GM21360 (cell line): Measurements from ENCODE around the gene SSTR3.
A peak's percentile ranks its signal among the peaks of the same experiment; 100 is the strongest.
"Not testable (repeated sequence)": the region's sequence is repeated elsewhere in the genome, so short reads cannot be mapped to it uniquely, and the experiment has no call there.

Source experiments
- ATAC-seq: cut with Tn5 transposase; IDR thresholded peaks from one replicate; pipeline ENCODE4 v1.9.1; 2021; ENCODE audit warnings: mild to moderate bottlenecking, moderate library complexity; ENCODE audit not compliant: unreplicated experiment

SSTR3 gene

GRCh38 chr22:37243402-37244113, 31.3 kb upstream of the SSTR3 start:
- ATAC-seq, result no peak

DNA sequence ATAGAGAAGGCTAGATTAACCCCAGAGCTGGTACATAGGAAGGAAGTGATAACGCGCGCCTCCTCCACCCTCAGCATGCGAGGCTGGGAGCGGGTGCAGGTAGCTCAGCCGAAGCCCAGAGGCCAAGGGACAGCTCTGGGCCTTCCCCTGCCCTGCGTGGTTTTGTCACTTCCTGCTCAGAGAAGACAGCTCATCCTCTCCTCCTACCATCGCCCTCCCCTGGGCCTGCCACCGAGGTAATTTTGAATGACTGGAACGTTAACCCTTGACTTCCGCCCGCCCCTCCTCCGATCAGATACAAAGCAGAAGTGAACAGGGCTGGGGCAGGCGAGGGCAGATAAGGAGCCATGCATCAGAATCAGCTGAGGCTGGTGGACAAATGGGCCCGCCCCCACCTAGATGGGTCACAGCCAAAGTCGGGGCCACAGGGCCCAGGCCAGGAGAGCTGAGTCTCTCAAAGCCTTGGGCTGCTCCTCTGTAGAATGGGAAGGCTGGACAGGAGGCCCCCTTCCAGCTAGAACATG, 30.2 kb upstream of the SSTR3 start:
- ATAC-seq, result peak; percentile 61

DNA sequence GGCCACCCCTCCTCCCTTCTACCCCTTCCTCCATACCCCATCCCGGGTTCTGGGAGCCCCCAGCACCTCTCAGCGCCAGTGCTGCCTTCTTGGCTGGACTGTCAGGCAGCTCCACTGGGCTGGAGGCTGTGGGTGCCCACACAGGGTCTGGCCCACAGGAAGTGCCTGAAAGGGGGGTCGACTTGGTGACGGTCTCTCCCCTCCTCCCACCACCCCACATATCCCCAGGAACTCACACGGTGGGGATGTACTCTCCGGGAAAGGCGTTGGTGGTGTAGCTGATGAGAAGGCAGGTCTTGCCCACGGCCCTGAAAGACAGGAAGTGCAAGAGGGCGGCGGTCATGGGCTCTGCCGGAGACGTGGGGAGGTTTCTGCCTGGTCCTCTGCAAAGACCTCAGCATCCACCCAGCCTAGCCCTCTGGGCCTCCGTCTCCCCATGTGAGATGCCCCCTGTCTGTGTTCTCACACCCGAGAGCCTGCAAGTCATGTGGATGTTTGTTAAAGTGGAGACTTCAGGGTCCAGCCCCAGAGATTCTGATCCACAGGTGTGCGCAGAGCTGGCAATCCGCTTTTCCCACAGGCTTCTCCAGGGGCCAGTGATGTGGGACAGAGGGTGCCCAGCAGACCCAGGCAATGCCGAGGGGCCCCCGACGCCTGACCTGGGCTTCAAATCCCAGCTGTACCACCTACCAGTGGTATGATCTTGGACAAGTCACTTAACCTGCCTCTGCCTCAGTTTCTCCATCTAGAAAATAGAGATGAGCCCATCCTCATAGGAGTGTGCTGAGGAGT, 29.3 kb upstream of the SSTR3 start:
- ATAC-seq, result no peak

DNA sequence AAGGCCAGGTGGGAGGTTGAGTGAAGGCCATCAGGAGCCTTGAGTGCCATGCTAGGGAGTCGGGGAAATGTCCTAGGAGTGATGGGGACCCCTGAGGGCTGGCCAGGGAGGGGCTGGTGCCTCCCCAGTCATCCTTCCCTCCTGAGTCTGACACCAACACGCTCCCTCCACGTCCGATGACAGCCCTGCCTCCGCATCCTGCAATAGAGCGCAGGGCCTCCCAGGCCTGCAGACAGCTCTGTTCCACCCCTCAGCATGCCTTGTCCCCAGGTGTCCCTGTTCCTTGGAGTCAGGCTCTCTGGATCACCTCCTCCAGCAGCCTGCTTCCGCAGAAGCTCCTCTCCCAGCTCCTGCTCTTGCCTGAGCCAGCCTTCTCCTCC, 28.7 kb upstream of the SSTR3 start:
- ATAC-seq, result no peak

GRCh38 chr22:37240240-37240940, 28.1 kb upstream of the SSTR3 start:
- no peak for ATAC-seq

DNA sequence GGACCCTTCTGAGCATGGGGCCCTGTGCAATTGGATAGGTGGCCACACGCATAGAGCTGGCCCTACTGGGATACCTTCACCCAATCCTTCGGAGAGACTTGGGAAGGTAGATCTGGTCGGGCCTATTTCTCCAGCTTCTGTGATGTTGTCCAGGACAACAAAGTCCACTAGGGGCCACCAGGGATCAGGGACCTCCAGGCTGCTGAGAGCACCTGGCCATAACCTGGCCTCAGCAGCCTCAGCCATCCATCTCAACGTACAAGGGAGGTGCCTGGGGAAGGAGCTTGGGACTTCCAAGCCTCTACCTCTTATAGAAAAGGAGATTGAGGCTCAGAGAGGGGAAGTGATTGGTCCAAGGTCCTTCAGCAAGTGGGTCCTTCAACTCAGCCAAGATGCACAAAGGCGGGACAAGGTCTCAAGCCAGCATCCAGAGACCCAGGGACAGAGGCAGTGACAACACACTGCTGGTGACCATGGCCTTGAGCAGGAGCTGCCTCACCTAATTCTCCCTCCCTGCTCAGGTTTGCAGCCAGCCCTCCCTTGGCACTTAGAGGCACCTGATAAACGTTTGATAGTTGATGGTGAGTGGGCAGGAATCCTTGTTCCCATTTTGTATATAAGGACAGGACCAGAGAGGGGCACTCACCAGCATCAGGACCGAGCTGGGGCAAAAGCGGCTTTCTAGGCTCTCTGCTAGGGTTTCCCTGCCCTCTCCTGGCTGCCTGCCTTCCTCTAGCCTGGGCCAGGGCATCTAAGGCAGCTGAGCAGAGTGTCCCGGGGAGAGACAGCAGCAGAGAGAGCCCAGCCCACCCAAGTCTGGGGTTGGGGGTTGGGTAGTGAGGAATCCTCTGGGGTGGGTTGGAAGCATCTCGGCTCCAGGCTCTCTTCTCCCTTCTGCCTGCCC, 27.3 kb upstream of the SSTR3 start:
- ATAC-seq, result no peak

DNA sequence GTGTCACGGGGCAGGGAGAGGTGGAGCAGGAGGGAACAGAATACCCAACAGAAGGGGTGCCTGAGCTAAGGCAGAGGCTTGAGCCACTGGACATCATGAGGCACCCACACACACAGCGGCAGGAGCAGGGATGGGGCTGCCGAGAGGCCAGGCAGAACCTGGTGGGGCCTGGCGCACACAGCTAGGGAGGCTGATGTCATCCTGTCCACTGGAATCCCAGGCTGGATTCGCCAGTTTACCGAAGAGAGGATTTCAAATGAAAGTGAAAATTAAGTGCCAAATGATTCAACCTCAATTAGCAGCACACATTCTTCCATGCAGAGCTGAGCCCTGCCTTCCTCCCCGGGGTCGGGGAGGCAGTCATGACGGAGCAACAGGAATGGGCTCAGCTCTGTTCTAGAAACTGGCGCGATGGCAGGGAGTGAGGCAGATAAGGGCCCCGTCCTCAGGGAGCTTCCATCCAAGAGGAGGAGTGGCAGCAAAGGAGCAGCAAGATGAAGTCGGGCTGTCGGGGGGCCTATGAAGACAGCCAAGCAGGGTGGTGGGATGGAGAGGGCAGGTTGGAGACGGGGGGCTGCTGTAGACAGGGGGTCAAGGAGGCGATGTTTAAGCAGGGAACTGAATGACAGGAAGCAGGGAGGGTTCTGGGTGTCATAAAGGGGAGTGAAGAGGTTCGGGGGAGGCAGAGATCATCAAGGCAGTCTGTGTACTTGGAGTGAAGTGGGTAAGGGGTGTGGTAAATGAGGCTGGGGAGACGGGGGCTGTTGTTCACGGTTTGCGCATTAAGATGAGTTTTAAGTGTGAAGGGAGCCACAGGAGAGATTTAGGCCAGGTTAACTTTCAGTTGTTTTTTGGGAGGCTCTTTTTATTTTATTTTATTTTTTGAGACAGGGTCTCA, 25.3 kb upstream of the SSTR3 start:
- no peak for ATAC-seq

- no peak for ATAC-seq
Measured at GRCh38 chr22:37235897-37236607, 23.8 kb upstream of the SSTR3 start.

GRCh38 chr22:37234736-37235711, 22.7 kb upstream of the SSTR3 start:
- ATAC-seq, result no peak

GRCh38 chr22:37233751-37234631, 21.7 kb upstream of the SSTR3 start:
- no peak for ATAC-seq

GRCh38 chr22:37233371-37233750, 21.1 kb upstream of the SSTR3 start:
- ATAC-seq, result not testable (repeated sequence)

- no peak for ATAC-seq
Measured at GRCh38 chr22:37232140-37232998, 20.1 kb upstream of the SSTR3 start.

GRCh38 chr22:37231406-37232139, 19.3 kb upstream of the SSTR3 start:
- ATAC-seq, result no peak

DNA sequence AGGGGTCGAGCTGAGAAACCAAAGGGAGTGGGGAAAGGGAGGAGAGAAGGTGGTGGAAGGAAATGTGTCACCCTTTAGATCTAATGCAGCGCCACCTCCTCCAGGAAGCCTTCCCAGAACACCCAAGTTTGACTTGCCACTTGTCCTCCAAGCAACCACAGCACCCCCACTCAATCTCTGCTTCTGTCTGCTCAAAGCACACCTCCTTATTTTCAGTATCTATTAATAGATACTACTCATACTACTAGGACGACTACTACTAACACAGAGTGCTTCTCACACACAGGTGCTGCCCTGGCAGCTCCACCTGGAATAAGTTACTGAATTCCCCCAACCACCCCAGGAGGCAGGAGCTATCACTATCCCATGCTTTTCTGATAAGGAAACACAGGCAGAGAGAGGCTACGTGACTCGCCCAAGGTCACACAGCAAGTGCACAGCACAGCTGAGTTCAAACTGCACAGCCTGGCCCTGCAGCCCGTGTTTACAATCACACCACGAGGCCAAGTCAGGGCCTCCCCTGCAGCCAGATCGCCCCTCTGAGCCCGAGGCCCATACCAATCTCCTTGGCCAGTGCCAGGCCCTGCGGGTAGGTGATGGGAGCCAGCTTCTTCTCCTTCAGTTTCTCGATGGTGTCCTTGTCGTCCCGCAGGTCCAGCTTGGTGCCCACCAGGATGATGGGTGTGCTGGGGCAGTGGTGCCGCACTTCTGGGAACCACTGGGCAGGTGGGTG, 18.6 kb upstream of the SSTR3 start:
- ATAC-seq, result no peak
